ENCODE results near the gene FHIP1A.

The FHIP1A gene

GRCh38 chr4:151418385-151418784 lies 9.4 kb downstream of the FHIP1A start:
- DNase-seq, result no peak

- DNase-seq, result no peak
Measured at GRCh38 chr4:151418856-151419255, 9.9 kb downstream of the FHIP1A start.

- DNase-seq, result no peak
Measured at GRCh38 chr4:151420250-151420807, 11.4 kb downstream of the FHIP1A start.

- no peak for DNase-seq
Measured at GRCh38 chr4:151422854-151423253, 13.9 kb downstream of the FHIP1A start.

- DNase-seq, result no peak
Measured at GRCh38 chr4:151426513-151426912, 17.5 kb downstream of the FHIP1A start.

- no peak for DNase-seq
Measured at GRCh38 chr4:151427266-151427665, 18.3 kb downstream of the FHIP1A start.

- no peak for DNase-seq
Measured at GRCh38 chr4:151428346-151428745, 19.4 kb downstream of the FHIP1A start.

- no peak for DNase-seq
Measured at GRCh38 chr4:151429957-151430570, 21.1 kb downstream of the FHIP1A start.

GRCh38 chr4:151430740-151431457 lies 21.9 kb downstream of the FHIP1A start:
- no peak for DNase-seq

- no peak for DNase-seq
Measured at GRCh38 chr4:151431728-151432127, 22.8 kb downstream of the FHIP1A start.

GRCh38 chr4:151432654-151433053 lies 23.7 kb downstream of the FHIP1A start:
- DNase-seq, result no peak

GRCh38 chr4:151434183-151434860 lies 25.3 kb downstream of the FHIP1A start:
- no peak for DNase-seq

GRCh38 chr4:151436093-151436518 lies 27.1 kb downstream of the FHIP1A start:
- no peak for DNase-seq

- no peak for DNase-seq
Measured at GRCh38 chr4:151437505-151437904, 28.5 kb downstream of the FHIP1A start.

GRCh38 chr4:151438154-151438553 lies 29.2 kb downstream of the FHIP1A start:
- no peak for DNase-seq

GRCh38 chr4:151439320-151439719 lies 30.3 kb downstream of the FHIP1A start:
- no peak for DNase-seq

- no peak for DNase-seq
Measured at GRCh38 chr4:151442002-151442401, 33.0 kb downstream of the FHIP1A start.

GRCh38 chr4:151443247-151443646 lies 34.3 kb downstream of the FHIP1A start:
- DNase-seq, result no peak

- no peak for DNase-seq
Measured at GRCh38 chr4:151443752-151444151, 34.8 kb downstream of the FHIP1A start.

- DNase-seq, result no peak
Measured at GRCh38 chr4:151446208-151446607, 37.2 kb downstream of the FHIP1A start.

GRCh38 chr4:151454513-151454912 lies 45.5 kb downstream of the FHIP1A start:
- DNase-seq, result no peak

- DNase-seq, result no peak
Measured at GRCh38 chr4:151455212-151455611, 46.2 kb downstream of the FHIP1A start.

- DNase-seq, result no peak
Measured at GRCh38 chr4:151458148-151458547, 49.2 kb downstream of the FHIP1A start.

Data from CD4-positive, alpha-beta T cell treated with Interleukin-6 for 4 hours (primary cell).